H1 (cell line): ENCODE measurements around the gene FRMD4A. TPM values are rescaled to one million over a fixed set of nuclear protein-coding genes. Genes with fewer than 3 reads are reported as not detected.
A peak's percentile ranks its signal among the peaks of the same experiment; 100 is the strongest.

ENCODE experiments used
- CTCF ChIA-PET: fragments of 300-600 bp; sonication (Branson Sonifier 250); formaldehyde crosslinking; loops from one replicate; lab custom pipeline; 2021; ENCODE audit not compliant: partially characterized antibody; lab: Charles Lee
- POLR2A ChIA-PET: fragments of 300-600 bp; sonication (Branson Sonifier 250); formaldehyde crosslinking; loops from one replicate; lab custom pipeline; 2021; ENCODE audit warnings: inconsistent platforms; ENCODE audit not compliant: partially characterized antibody; lab: Charles Lee
- DNase-seq, 2 experiments: peaks; one replicate each; pipeline versions ENCODE4 v3.0.0 to v3.0.0-alpha.2; 2010 to 2022; ENCODE audit warnings: low spot score in 2 of 2, low read depth in 1 of 2, mixed read lengths in 1 of 2
- FAIRE-seq: peaks from 2 replicates; lab custom pipeline; 2011; peaks lifted over from hg19 to GRCh38; lab: Jason Lieb, UNC
- H2AFZ ChIP-seq: 2 replicates; pipeline ENCODE4 v1.8.1; 2012; ENCODE audit warnings: low read length, inconsistent platforms
- H2AK5ac ChIP-seq: 2 replicates; pipeline ENCODE4 v1.6.1; 2013; ENCODE audit warnings: low read depth, low read length
- H2BK120ac ChIP-seq: replicated peaks from 2 replicates; pipeline ENCODE3; 2013; ENCODE audit warnings: low read depth, low read length, inconsistent platforms
- H2BK12ac ChIP-seq: 2 replicates; pipeline ENCODE4 v1.6.1; 2013; ENCODE audit warnings: low read depth, low read length
- H2BK15ac ChIP-seq: 2 replicates; pipeline ENCODE4 v1.6.1; 2013; ENCODE audit warnings: low read length
- H2BK20ac ChIP-seq: 2 replicates; pipeline ENCODE4 v1.6.1; 2013; ENCODE audit warnings: low read length
- H2BK5ac ChIP-seq: 2 replicates; pipeline ENCODE4 v1.6.1; 2013; ENCODE audit warnings: low read depth, low read length
- H3K14ac ChIP-seq: 2 replicates; pipeline ENCODE4 v1.6.1; 2013; ENCODE audit warnings: inconsistent platforms; ENCODE audit not compliant: insufficient read length
- H3K18ac ChIP-seq: 2 replicates; pipeline ENCODE4 v1.6.1; 2013; ENCODE audit warnings: low read length; ENCODE audit errors: extremely low read depth
- H3K23ac ChIP-seq: 2 replicates; pipeline ENCODE4 v1.6.1; 2013; ENCODE audit warnings: inconsistent platforms; ENCODE audit not compliant: insufficient read length
- H3K23me2 ChIP-seq: 2 replicates; pipeline ENCODE4 v1.6.1; 2013; ENCODE audit warnings: low read depth, low read length
- H3K27ac ChIP-seq: 2 replicates; pipeline ENCODE4 v1.6.1; 2011; ENCODE audit warnings: low read depth, low read length, inconsistent platforms
- H3K27me3 ChIP-seq, 4 experiments: replicated peaks in 1 of 4; 1 replicate in 1 of 4; 2 replicates in 3 of 4; pipeline versions ENCODE4 v1.6.1 to v1.8.1; 2011 to 2013; ENCODE audit warnings: low read length in 3 of 4, mild to moderate bottlenecking in 3 of 4, inconsistent platforms in 2 of 4, mixed read lengths in 2 of 4, moderate library complexity in 1 of 4; ENCODE audit not compliant: control insufficient read depth in 3 of 4, insufficient read depth in 3 of 4; ENCODE audit errors: extremely low read depth in 1 of 4
- H3K36me3 ChIP-seq, 4 experiments: 2 replicates each; pipeline versions ENCODE4 v1.6.1 to v1.8.1; 2011 to 2013; ENCODE audit warnings: mild to moderate bottlenecking in 4 of 4, low read length in 3 of 4, moderate library complexity in 2 of 4, control low read depth in 1 of 4, inconsistent platforms in 1 of 4; ENCODE audit not compliant: insufficient read depth in 4 of 4, control insufficient read depth in 2 of 4
- H3K4ac ChIP-seq: replicated peaks from 2 replicates; pipeline ENCODE3; 2013; ENCODE audit warnings: low read length, low read depth, mixed read lengths, inconsistent platforms; ENCODE audit not compliant: insufficient read length
- H3K4me1 ChIP-seq, 4 experiments: replicated peaks in 1 of 4; 1 replicate in 1 of 4; 2 replicates in 3 of 4; pipeline versions ENCODE4 v1.6.1 to v1.8.1; 2011 to 2013; ENCODE audit warnings: low read length in 3 of 4, inconsistent platforms in 2 of 4, mixed read lengths in 1 of 4; ENCODE audit not compliant: insufficient read depth in 4 of 4, control insufficient read depth in 3 of 4
- H3K4me2 ChIP-seq, 2 experiments: 2 replicates each; pipeline versions ENCODE4 v1.6.1 to v1.8.1; 2011 to 2013; ENCODE audit warnings: low read depth in 2 of 2, low read length in 2 of 2, control low read depth in 1 of 2, inconsistent platforms in 1 of 2, mild to moderate bottlenecking in 1 of 2; ENCODE audit not compliant: insufficient read depth in 1 of 2
- H3K4me3 ChIP-seq, 4 experiments: fragments of 200-600, 300-600 bp in 1 of 4; sonication (generic), shearing (Covaris generic), sonication (Bioruptor Twin) in 1 of 4; 2 replicates each; pipeline versions ENCODE4 v1.5.1 to v1.8.1; 2011 to 2016; ENCODE audit warnings: low read length in 4 of 4, low read depth in 3 of 4, control low read depth in 2 of 4, inconsistent platforms in 2 of 4, mild to moderate bottlenecking in 2 of 4, mixed read lengths in 1 of 4, moderate library complexity in 1 of 4; ENCODE audit not compliant: insufficient read depth in 2 of 4; ENCODE audit errors: extremely low read depth in 1 of 4
- H3K56ac ChIP-seq: replicated peaks from 2 replicates; pipeline ENCODE3; 2013; ENCODE audit warnings: low read depth, mild to moderate bottlenecking, mixed read lengths, low read length, inconsistent platforms; ENCODE audit not compliant: insufficient read length
- H3K79me1 ChIP-seq: 2 replicates; pipeline ENCODE4 v1.6.1; 2013; ENCODE audit warnings: low read depth, low read length, control low read depth
- H3K79me2 ChIP-seq, 2 experiments: 2 replicates each; pipeline versions ENCODE4 v1.6.1 to v1.8.1; 2012 to 2013; ENCODE audit warnings: low read length in 2 of 2, mild to moderate bottlenecking in 2 of 2, inconsistent platforms in 1 of 2; ENCODE audit not compliant: insufficient read depth in 2 of 2, control insufficient read depth in 1 of 2
- H3K9ac ChIP-seq, 4 experiments: replicated peaks in 1 of 4; 1 replicate in 1 of 4; 2 replicates in 3 of 4; pipeline versions ENCODE4 v1.6.1 to v1.8.1; 2011 to 2013; ENCODE audit warnings: low read depth in 3 of 4, low read length in 3 of 4, control low read depth in 2 of 4, mild to moderate bottlenecking in 2 of 4, moderate library complexity in 2 of 4, inconsistent platforms in 1 of 4; ENCODE audit errors: extremely low read depth in 1 of 4
- H3K9me3 ChIP-seq, 2 experiments: 2 replicates each; pipeline versions ENCODE4 v1.6.1 to v1.8.1; 2012 to 2013; ENCODE audit warnings: mild to moderate bottlenecking in 2 of 2, moderate library complexity in 2 of 2, control low read depth in 1 of 2, inconsistent platforms in 1 of 2, low read depth in 1 of 2, low read length in 1 of 2, mixed read lengths in 1 of 2; ENCODE audit not compliant: insufficient read depth in 2 of 2
- H4K20me1 ChIP-seq, 2 experiments: replicated peaks in 1 of 2; 2 replicates each; pipeline versions ENCODE3 to v1.8.1; 2011 to 2013; ENCODE audit warnings: inconsistent platforms in 2 of 2, low read length in 2 of 2, mild to moderate bottlenecking in 1 of 2; ENCODE audit not compliant: insufficient read depth in 2 of 2, control insufficient read depth in 1 of 2
- H4K5ac ChIP-seq: 2 replicates; pipeline ENCODE4 v1.6.1; 2013; ENCODE audit warnings: low read length, low read depth, mixed read lengths, inconsistent platforms; ENCODE audit not compliant: insufficient read length
- H4K8ac ChIP-seq: 2 replicates; pipeline ENCODE4 v1.8.0; 2013; ENCODE audit warnings: mild to moderate bottlenecking, moderate library complexity, low read length, inconsistent platforms; ENCODE audit not compliant: insufficient read depth; ENCODE audit errors: extremely low read depth
- H4K91ac ChIP-seq: replicated peaks from 2 replicates; pipeline ENCODE3; 2013; ENCODE audit warnings: low read length, mixed read lengths, inconsistent platforms; ENCODE audit not compliant: insufficient read length
- BACH1 ChIP-seq: IDR thresholded peaks from 2 replicates; pipeline ENCODE4 v1.6.1; 2012; ENCODE audit warnings: low read length, improper control_type of control experiment
- CBX5 ChIP-seq: fragments of 300-800, 300-1000 bp; sonication (generic); IDR thresholded peaks from 2 replicates; pipeline ENCODE4 v1.7.1; 2016; ENCODE audit warnings: antibody characterized with exemption, low read length, low read depth
- CTCF ChIP-seq, 3 experiments: IDR thresholded peaks; 1 replicate in 2 of 3; 2 replicates in 1 of 3; pipeline versions ENCODE4 v1.5.1 to v1.6.1; 2011; ENCODE audit warnings: low read length in 3 of 3, mild to moderate bottlenecking in 3 of 3, inconsistent platforms in 2 of 3, low read depth in 1 of 3, moderate library complexity in 1 of 3; ENCODE audit not compliant: insufficient read depth in 1 of 3; ENCODE audit errors: control extremely low read depth in 1 of 3
- HDAC2 ChIP-seq, 2 experiments: fragments of 300-600 bp in 1 of 2; sonication (generic) in 1 of 2; IDR thresholded peaks; 2 replicates each; pipeline ENCODE4 v1.6.1; 2011 to 2012; ENCODE audit warnings: low read depth in 2 of 2, low read length in 2 of 2, mild to moderate bottlenecking in 2 of 2, moderate library complexity in 2 of 2, borderline replicate concordance in 1 of 2, inconsistent platforms in 1 of 2
- HDAC6 ChIP-seq: IDR thresholded peaks from one replicate; pipeline ENCODE4 v1.7.1; 2012; ENCODE audit warnings: low read depth, mild to moderate bottlenecking, inconsistent platforms, low read length, moderate library complexity
- KDM1A ChIP-seq: fragments of 200-600, 300-600 bp; sonication (generic); IDR thresholded peaks from 2 replicates; pipeline ENCODE4 v1.7.1; 2016; ENCODE audit warnings: mild to moderate bottlenecking, low read length, borderline replicate concordance
- RBBP5 ChIP-seq: IDR thresholded peaks from 2 replicates; pipeline ENCODE4 v1.7.1; 2012; ENCODE audit warnings: low read depth, mild to moderate bottlenecking, inconsistent platforms, low read length, moderate library complexity, borderline replicate concordance
- SIX5 ChIP-seq: IDR thresholded peaks from 2 replicates; pipeline ENCODE4 v1.6.1; 2011; ENCODE audit warnings: mild to moderate bottlenecking, low read depth, low read length
- SP2 ChIP-seq: IDR thresholded peaks from 2 replicates; pipeline ENCODE4 v1.6.1; 2012; ENCODE audit warnings: mild to moderate bottlenecking, low read length, inconsistent platforms
- ZNF274 ChIP-seq: IDR thresholded peaks from 2 replicates; pipeline ENCODE4 v1.7.0; 2012; ENCODE audit warnings: low read length, borderline replicate concordance; ENCODE audit errors: extremely low read depth
- WGBS, 2 experiments: shearing (Covaris generic) in 1 of 2; methylation state at CpG; one replicate each; pipeline versions ENCODE4 v1.1.6 to v1.1.7; 2013 to 2015; ENCODE audit warnings: low lambda C conversion rate in 2 of 2, mixed read lengths in 2 of 2, inconsistent platforms in 1 of 2, low coverage in 1 of 2, missing lambda C conversion rate in 1 of 2; ENCODE audit not compliant: insufficient replicate concordance in 2 of 2, insufficient coverage in 1 of 2, insufficient read length in 1 of 2; ENCODE audit errors: extremely low coverage in 1 of 2, missing lambda C conversion rate in 1 of 2; 5-methylcytosine and 5-hydroxymethylcytosine counted together
- polyA plus RNA-seq, 7 experiments: library from polyadenylated mRNA; depleted of rRNA in 3 of 7; stranded (reverse) in 5 of 7; unstranded in 2 of 7; fragments of >200 nt in 5 of 7; fragments of 200-250 nt in 2 of 7; gene quantifications; 1 replicate in 5 of 7; 2 replicates in 1 of 7; 4 replicates in 1 of 7; pipeline versions ENCODE4 v1.2.1 to v1.2.3, GENCODE V29; 2011 to 2013; ENCODE audit warnings: missing spikeins in 2 of 7, mixed read lengths in 2 of 7
- total RNA-seq: library from RNA; stranded (reverse); fragmentation: NEBNext Ultra II Directional; extraction: Animal tissue kit (Norgen Biotek cat#: 25700); gene quantifications from 2 replicates; pipeline ENCODE4 v1.2.1, GENCODE V29; 2021

Gene FRMD4A
- total and polyA plus RNA-seq, 2 of the 8 experiments (the other 6 are each of a cell fraction or from before 2014, with no cell fraction given): 38.6 to 39.6 TPM

- Histone ChIP-seq H3K4me1 (peaks cover 0 to 5% (median 2%) of the 10 kb centered on the region in 4 experiments; a peak in 3 of 7 replicates), H3K79me2 (no peaks in the 10 kb centered on the region), H3K9me3 (no peaks in the 10 kb centered on the region), H3K4ac (no peak overlapping the region), H2AFZ (no peak overlapping the region), H3K14ac (no peak overlapping the region), H3K18ac (no peak overlapping the region), H3K4me2 (no peak overlapping the region), H2BK5ac (no peak overlapping the region), H3K23me2 (no peaks in the 10 kb centered on the region; the same call in 1 of the 2 replicates), H4K8ac (no peak overlapping the region), H3K4me3 (no peak overlapping the region), H3K27me3 (no peaks in the 10 kb centered on the region), H2BK120ac (no peak overlapping the region), H2BK12ac (peak overlapping the region; percentile 7; the same call in 1 of the 2 replicates), H3K56ac (no peak overlapping the region), H2AK5ac (0 out of 2 replicates have a peak overlapping the region, but pooled peaks have one; percentile 57), H2BK20ac (no peak overlapping the region), H3K9ac (no peak overlapping the region), H3K23ac (no peak overlapping the region), H4K20me1 (no peaks in the 10 kb centered on the region), H3K36me3 (peaks cover 0 to 4% (median under 1%) of the 10 kb centered on the region in 4 experiments; a peak in 3 of 8 replicates), H4K91ac (no peak overlapping the region), H2BK15ac (no peak overlapping the region; the same call in 1 of the 2 replicates), H4K5ac (no peak overlapping the region), H3K79me1 (no peaks in the 10 kb centered on the region; the same call in 1 of the 2 replicates), H3K27ac (0 out of 2 replicates have a peak overlapping the region, but pooled peaks have one; percentile 24)
- ChIA-PET POLR2A (interaction anchor here (0.9 to 1.0 kb wide), 2 partner anchors 127 to 396 kb away, joined by 4 to 6 read pairs; no protein-coding TSS in a partner anchor), CTCF (interaction anchor here (0.6 to 2.7 kb wide), 5 partner anchors 10 to 304 kb away, joined by 3 to 15 read pairs (median 5); no protein-coding TSS in a partner anchor)
- DNase-seq: no peak
- FAIRE-seq: no peak
- WGBS, 2 experiments: 91% methylated on average over 9 of the region's 9 CpGs; no CpG with 5 or more reads in 1 of the 2 experiments
- TF ChIP-seq CTCF (IDR thresholded peaks at IDR 0.05; ENCODE audit: control extremely low read depth in 1 of 3, insufficient read depth in 1 of 3, low read depth in 1 of 3, low read length in 3 of 3) (no peak), ZNF274 (no peak), BACH1 (no peak), HDAC2 (IDR thresholded peaks at IDR 0.05; ENCODE audit: borderline replicate concordance in 1 of 2, low read depth in 2 of 2, low read length in 2 of 2) (no peak), SIX5 (no peak), KDM1A (no peak), CBX5 (no peak), HDAC6 (no peak), RBBP5 (no peak), SP2 (no peak)
Observed at GRCh38 chr10:13790196-13790595, 540.5 kb downstream of the FRMD4A start.
